HG03354 (cell line): ENCODE data around the gene GBA2.

ENCODE experiments used
- ATAC-seq: cut with Tn5 transposase; IDR thresholded peaks from one replicate; pipeline ENCODE4 v1.9.1; 2021; ENCODE audit warnings: mild to moderate bottlenecking; ENCODE audit not compliant: unreplicated experiment, poor library complexity, severe bottlenecking

GBA2 gene

DNA sequence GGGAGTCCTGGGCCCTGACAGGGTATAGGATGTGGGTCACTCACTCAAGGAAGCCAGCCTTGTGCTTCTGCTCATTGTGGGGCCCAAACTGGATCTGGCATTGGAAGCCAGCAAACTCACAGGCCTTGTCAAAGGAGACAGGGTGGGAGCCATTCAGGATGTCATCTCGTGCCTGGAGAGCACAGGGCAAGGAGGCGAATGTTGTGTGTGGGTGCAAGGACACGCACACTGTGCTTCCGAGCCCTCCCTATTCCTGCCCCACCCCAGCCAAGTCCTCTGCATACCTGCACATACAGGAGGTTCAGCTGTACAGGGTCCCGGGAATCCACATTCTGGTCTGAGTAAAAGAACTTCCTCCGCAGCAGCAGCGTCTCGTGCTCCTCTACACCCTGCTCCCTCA is 25.1 kb downstream of the GBA2 start:
- no peak for ATAC-seq

DNA sequence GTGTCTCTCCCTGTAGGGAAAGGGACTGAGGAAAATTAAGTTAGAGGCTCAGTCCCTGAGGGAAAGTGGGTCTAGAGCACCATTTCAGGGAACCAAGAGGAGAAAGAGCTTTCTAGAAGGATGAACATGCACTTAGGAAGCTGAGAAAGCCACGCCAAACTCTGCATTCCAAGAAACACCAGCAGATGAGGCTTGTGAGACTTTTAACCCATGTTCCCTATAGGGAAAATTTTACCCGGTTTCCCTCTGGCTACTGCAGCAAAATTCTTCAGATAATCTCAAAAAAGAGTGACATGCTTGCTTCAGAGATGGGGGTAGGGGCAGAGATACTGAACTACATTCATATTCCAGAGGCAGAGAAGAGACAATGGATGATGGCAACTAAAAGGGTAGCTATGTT is 25.6 kb downstream of the GBA2 start:
- no peak for ATAC-seq

DNA sequence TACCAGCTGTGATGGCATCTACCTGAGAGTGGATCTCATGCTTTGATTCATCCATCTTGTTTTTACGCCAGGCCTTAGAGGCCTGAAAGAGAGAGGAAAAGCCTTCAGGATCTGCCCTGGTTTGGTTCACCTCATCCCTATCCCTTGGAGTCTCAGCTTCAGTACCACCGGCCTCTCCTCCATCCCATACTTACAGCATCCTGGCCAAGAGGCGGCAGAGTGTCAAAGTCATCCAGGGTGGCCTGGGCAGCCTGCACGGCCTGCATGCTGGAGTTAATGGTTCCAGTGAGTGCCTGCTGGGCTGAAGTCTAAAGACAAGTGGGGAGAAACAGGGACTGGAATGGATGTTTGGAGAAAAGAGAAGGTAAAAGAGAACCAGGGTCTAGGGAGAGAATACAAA is 29.5 kb downstream of the GBA2 start:
- ATAC-seq: no peak

DNA sequence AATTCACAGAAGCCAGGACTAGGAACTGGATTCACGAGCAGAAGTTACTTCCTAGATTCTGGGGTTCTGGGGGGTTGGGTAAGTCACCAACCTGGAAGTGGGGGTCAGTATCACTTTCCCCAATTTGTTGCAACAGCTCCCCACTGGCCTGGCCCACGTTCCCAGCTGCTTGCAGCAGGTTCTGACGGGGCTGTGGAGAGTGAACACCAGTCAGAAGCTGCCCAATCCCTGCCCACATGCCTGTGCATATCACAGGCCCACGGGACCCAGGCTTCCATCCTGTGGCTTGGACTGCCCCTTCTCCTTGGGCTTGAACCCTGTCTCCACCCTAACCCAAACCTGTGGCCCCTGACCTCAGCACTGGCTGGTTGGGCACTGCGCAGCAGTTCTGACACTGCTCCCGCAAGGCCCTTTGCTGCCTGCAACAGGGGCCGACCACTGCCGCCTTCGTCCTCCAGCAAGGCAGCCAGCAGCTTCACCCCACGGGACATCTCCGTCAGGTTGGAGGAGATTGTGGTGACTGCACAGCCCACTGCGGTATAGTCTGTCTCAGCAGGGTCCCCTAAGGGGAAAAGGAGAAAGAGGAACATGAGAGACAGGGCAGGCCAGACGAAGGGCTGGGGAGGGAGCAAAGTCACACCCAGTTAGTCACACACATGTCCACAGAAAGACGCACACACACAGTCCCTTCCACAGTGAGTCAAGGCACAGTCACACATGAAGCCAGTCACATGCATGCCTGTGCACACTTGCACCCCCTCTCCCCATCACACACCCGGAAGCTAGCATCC is 30.1 kb downstream of the GBA2 start:
- ATAC-seq: no peak

DNA sequence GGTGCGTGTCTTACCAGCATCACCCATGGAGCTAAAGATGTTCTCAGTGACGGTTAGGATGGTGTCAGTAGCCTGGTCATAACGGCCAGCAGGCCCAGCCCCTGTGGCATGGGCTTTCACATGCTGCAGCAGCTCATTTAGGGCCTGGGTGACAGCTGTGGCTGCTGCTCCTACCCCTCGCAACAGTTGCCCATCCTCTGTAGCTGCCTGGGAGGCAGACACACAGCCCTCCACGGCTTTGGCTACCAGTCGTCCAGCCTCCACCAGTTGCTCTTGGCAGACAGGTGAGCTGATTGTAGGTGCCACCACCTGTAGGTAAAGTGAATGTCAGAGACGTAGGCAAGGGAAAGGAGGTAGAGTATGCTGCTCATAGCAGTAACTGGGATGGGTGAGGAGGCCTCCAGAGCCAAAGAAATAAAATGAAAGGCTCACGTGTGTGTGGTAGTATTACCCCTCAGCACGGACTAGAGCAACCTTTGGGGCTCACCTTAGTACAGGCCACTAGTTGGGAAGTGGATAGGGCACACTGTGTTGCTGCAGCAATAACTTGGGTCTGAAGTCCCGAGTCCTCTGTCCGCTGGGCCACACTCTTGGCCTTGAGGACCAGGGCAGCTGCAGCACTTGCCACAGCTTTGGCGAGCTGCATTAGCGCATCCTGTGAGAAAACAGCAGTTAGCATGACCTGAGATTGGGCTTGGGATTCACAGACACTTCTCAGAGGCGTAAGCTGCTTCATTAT is 31.7 kb downstream of the GBA2 start:
- ATAC-seq: no peak

DNA sequence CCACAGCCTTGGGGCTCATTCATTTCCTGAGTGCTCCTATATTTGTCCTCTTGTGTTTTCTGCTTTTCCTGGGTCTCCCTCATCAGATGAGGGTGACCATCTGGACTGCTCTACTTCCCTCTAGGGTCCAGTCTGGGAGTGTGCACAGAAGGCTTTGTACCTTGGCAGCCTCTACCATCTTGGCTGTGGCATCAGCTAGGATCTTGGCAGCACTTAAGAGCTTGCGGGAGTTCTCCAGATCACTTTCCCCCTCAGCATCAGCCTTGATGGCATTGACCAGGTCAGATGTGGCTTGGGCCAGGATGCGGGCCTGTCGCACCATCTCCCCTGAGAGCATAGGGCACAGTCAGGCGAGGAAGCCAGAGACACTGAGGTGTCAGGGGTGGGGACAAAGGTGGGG is 32.8 kb downstream of the GBA2 start:
- no peak for ATAC-seq

DNA sequence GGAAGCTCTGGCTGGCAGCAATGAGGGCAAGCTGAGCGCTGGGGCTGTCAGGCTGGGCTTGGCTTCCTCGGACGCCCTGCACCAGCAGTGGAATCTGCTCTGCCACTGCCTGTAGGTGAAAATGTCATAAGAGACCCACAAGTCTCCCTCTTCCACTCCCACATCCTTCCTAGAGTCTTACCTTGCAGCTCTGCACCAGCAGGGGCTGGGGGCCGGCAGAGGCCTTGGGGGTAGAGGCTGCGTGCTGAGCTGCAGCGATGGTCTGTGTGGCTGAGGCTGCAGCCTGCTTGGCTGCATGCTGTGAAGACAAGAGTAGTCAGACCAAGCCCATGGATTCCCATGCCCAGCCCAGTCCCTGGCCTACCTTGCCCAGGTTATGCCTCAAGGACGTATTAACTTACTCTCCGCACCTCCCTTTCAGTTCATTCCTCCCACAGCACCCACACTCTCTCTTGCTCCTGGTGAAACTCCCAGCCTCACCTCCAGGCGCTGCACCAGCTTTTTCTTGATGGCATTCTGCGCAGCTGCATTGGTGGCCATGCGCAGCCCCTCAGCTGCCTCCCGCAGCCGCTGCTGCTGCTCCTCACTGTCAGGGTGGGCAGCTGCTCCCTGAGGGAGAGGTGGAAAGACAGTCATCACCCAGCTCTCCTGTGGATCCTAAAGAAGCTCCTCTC is 34.3 kb downstream of the GBA2 start:
- no peak for ATAC-seq

DNA sequence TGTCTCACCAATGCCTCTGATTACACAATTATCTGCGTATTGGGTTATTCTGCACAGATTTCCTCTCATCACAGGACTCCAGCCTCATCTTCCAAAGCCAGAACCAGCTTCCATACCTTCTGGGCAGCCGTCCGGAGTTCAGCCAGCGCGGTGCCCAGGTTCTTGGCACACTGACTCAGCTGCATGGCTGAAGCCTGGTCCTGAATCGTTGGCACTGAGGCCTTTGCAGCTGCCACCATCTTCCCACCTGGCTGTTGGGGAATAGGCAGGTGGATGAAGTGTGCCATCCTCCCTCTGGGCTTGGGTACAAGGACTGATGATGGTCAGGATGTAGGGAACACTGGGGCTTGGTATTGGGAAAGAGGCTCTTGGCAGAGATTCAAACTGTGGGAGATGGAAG is 34.9 kb downstream of the GBA2 start:
- ATAC-seq: no peak

DNA sequence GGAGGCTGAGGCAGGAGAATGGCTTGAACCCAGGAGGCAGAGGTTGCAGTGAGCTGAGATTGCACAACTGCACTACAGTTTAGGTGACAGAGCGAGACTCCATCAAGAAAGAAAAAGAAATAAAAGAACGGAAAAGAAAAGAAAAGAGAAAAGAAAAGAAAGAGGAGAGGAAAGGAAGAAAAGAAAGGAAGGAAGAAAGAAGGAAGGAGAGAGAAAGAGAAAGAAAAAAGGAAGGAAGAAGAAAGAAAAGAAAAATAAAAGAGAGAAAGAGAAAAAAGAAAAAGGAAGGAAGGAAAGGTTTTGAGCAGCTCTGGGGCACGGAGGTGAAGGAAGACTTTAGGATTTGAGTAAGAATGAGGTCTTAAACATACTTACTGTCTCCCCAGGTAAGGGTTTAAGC is 35.5 kb downstream of the GBA2 start:
- ATAC-seq: no peak

DNA sequence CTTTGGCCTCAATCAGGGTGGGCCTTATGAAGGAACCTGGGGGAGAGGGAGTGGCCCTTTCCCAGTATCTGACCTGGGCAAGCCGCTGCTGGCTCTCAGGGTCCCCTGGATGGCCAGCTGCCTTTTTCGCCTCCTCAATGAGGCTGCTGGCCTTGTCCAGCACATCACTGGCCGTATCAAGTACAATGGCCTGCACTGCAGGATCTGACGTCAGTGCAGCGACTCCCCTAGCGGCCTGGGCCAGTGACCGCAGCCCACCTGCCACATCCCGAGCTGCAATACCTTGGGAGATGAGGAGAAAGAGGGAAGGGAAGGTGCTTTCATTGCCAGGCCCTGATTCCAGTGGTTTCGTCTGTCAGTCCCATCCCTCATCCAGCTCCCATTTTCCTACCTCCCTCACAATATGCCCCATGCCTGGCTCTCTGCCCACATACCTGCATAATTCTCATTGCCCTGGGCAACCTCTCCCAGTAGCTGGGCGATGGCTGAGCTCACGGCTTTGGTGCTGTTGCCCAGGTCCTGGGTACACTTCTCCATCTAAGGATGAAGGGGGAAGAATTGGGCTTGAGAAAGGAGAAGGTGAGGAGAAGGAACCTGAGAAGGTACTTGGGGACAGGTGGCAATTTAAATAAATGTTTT is 36.1 kb downstream of the GBA2 start:
- ATAC-seq: no peak

DNA sequence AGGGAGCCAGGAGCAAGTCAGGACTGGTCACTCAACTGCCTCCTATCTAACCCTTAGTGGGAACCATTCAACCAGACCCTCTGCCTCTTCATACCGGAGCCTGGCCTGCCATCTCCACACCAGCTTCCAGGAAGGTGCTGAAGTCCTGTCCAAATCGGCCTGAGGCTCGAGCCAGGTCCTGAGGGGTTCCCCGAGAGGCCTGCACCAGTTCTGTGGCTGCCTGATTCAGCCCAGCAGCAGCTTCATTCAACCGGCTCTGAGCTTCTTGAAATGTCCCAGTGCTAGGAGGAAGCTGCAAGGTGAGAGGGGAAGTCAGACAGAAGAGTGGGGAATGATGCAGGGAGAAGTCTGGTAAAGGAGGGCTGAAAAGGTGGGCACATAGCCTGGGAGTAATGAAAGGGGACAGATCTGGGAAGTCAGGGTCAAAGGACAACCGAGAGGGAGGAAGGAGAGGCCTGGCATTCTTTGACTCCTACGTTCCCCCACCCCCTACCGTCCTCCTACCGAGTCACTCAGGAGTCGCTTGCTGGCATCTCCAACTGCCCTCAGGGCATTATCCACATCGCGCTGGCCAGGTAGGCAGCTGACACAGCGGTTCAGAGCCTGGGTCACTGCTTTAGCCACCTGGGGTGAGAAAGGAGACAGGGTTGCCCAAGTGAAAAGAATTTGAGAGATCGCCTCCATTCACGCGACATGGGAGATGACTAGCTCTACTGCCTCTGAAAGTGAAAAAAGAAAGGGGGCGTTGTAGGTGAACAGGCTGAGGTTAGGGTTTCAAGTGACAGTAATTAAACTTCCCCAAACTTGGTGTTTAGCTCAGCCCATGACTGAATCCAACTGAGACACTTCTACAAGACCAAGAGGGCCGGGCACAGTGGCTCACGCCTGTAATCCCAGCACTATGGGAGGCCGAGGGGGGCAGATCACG is 37.3 kb downstream of the GBA2 start:
- no peak for ATAC-seq

DNA sequence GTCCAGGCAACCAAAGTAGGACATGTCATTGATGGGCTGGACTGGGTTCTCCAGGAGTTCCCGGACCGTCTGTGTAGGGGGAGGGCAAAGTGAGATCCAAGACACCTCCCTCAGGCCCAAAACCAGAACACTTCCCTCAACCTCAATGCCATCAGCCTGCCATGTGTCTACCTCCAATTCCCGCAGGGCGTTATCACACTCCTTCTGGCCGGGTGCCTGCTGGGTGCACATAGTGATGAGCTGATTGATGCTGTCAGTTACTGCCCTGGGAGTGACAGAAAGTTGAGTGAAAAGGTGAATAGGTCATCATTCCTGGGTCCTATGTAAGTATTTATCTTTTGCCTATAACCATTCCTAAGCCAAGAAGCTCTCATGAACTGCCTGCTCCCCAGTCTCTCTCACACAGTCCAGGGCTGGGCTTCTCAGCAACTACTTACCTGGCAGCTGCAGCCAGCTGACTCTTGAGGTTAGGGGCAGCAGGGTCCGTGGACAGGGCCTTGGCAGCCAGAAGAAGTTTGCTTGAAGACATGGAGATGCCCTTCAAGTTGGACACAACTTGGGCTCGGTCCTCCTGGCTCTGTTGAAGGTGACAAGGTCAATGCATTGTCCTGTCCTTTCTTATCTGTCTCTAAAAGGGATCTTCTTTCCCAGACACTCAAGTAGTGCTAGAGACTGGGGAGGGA is 38.1 kb downstream of the GBA2 start:
- no peak for ATAC-seq

DNA sequence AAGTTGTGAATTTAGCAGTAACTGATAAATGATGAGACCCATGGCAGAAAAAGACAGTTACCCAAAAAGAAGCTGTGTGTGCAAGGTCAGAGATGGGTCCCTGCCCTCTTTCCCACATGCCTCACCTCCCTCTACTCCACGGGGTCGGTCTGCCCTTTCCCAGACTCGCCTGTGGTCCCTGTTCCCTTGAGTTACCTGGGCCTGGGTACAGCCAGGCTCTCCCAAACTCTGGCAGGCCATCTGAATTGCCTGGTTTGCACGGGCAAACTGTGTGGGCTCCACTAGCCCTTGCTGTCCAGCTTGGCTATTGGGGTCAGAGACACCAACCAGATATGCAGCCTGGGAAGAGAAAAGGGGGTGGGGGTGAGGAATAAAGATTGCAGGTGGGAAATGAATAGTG is 40.9 kb downstream of the GBA2 start:
- no peak for ATAC-seq

DNA sequence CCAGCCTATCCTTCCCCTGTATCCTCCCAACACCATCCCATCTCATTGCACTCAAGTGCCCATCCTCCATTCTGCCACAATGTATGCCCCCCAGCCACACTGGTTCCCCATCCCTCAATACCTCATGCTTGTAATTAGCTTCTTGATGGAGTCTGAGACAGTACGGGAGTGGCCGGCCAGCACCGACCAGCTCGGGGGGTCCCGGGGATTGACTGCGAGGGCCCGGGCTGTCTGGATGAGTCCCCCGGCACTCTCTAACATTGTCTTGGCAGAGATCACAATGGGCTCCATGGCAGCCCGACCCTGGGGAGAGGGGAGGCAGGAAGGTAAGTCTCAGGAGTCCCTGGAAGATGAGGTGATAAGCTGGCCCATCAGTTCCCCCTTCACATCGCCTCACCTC is 42.1 kb downstream of the GBA2 start:
- no peak for ATAC-seq

DNA sequence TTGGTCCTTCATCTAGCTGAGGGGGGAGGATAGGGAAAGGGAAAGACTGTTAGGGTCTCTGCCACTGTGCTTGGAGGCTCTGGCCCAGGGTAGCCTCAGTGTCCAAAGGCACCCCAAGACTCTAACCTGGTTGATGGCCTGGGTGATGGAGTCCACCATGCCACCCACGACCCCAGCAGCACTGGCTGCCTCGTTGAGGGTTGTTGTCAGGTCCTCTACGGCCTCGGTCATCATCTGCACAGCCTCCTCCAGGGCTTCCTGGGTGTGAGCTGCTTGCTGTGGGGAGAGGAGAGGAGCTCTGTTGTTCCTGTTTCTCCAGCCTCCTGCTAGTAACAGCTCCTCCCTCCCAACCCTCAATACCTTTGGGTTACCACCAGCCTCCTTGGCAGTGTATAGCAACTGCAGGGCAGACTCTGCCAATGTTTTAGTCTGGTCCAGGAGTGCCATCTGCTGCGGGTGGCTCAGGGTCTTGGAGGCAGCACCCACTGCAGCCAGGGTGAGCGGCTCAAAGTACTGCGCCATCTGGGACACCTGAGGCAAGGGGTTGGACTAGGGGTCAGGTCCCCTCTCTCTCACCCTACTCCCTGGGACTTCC is 43.1 kb downstream of the GBA2 start:
- no peak for ATAC-seq

DNA sequence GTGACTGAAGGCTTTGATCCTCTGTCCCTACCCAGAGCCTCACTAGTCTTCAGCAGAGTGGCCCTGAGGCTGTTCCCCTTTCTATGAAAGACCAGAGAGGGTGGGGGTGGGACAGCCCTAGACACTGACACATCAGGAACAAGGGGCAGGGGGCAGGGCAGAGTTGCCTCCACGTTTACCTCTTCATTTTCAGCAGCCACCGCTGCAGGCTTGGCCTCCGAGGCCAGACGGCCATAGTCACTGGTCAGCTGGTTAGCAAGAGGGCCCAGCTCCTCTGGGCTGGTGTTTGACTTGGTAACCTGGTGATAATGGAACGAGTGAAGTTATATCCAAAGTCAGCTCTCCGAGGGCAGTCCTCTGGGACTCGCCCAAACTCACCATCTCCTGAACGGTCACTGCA is 43.7 kb downstream of the GBA2 start:
- no peak for ATAC-seq

DNA sequence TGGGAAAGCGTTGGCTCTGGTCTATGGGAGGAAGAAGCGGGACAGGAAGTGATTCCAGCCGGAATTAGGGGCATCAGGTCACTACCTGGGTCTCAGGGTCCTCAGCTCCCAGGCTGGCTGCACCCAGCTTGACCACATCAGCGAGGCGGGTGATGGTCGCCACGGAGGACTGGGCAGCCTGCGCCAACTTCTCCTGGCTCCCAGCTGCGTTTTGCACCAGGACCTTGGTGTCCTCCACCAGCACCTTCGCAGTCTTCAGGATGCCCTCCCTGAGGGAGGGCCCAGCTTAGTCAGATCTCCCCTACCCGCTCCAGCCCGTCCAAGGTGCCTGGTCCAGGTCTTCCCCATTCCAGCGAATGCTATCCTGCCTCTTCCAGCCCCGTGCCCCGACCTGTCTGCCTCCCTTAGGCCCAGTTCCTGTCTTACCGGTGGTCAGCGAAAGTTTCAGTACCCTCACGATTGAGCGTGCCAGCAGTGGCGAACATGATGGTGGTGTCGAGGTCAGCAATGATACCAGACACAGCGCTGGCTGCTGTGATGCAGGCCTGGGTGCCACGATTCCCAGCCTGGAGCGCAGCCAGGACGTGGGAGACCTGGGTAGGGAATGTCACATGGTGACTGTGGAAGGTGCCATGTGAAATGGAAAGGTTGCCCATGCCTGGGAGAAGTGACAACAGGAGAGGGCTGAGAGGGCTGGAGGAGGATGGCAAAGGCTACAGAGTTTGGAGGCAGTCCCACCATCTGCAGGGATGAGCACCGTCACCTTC is 44.9 kb downstream of the GBA2 start:
- ATAC-seq: no peak

DNA sequence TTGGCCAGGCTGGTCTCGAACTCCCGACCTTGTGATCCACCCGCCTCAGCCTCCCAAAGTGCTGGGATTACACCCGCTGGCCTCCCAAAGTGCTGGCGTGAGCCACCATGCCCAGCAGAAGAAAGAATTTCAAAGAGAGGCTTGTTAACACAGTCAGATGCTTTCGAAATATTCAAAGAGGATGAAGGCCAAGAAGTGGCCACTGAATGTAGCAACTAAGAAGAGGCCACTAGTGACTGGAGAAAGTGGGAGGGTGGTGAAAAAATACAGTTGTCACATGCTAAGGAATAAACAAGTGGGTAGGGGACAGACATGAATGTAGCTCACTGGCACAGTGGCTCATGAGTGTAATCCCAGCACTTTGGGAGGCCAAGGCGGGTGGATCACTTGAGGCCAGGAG is 46.3 kb downstream of the GBA2 start:
- ATAC-seq: no peak
